Fibroblast of lung (primary cell): ENCODE measurements around the gene HIVEP1. TPM values are rescaled to one million over a fixed set of nuclear protein-coding genes. Genes with fewer than 3 reads are reported as not detected.

Source experiments
- DNase-seq, 2 donors: peaks; one replicate each; pipeline versions ENCODE4 v3.0.0 to v3.0.0-alpha.2; 2010; ENCODE audit warnings: low read depth in 2 of 2
- H2AFZ ChIP-seq: 2 replicates; pipeline ENCODE4 v1.5.1; 2012; ENCODE audit warnings: low read length, control low read depth, inconsistent platforms
- H3K27ac ChIP-seq: 2 replicates; pipeline ENCODE4 v1.5.1; 2011; ENCODE audit warnings: low read length, control low read depth; ENCODE audit not compliant: insufficient read depth
- H3K27me3 ChIP-seq: 2 replicates; pipeline ENCODE4 v1.5.1; 2011; ENCODE audit warnings: mild to moderate bottlenecking, low read length; ENCODE audit not compliant: control insufficient read depth, insufficient read depth
- H3K36me3 ChIP-seq: 2 replicates; pipeline ENCODE4 v1.5.1; 2011; ENCODE audit warnings: low read length; ENCODE audit not compliant: control insufficient read depth, insufficient read depth
- H3K4me1 ChIP-seq: 2 replicates; pipeline ENCODE4 v1.5.1; 2011; ENCODE audit warnings: low read length; ENCODE audit not compliant: control insufficient read depth, insufficient read depth; ENCODE audit errors: extremely low read depth
- H3K4me2 ChIP-seq: 2 replicates; pipeline ENCODE4 v1.5.1; 2011; ENCODE audit warnings: low read length, control low read depth; ENCODE audit not compliant: insufficient read depth; ENCODE audit errors: extremely low read depth
- H3K4me3 ChIP-seq, 4 experiments: fragments of 200-600 bp in 1 of 4; sonication (generic) in 1 of 4; replicated peaks in 1 of 4; 2 replicates each; pipeline ENCODE4 v1.5.1; 2011 to 2016; ENCODE audit warnings: low read length in 4 of 4, low read depth in 3 of 4, mild to moderate bottlenecking in 3 of 4, control low read depth in 2 of 4, inconsistent platforms in 1 of 4, mixed read lengths in 1 of 4; ENCODE audit not compliant: insufficient read depth in 1 of 4; ENCODE audit errors: control extremely low read depth in 1 of 4
- H3K79me2 ChIP-seq: 2 replicates; pipeline ENCODE4 v1.5.1; 2012; ENCODE audit warnings: mild to moderate bottlenecking, low read length, inconsistent platforms; ENCODE audit not compliant: control insufficient read depth, insufficient read depth
- H3K9ac ChIP-seq: 2 replicates; pipeline ENCODE4 v1.5.1; 2011; ENCODE audit warnings: mild to moderate bottlenecking, low read length, control low read depth; ENCODE audit not compliant: insufficient read depth
- H3K9me3 ChIP-seq: 2 replicates; pipeline ENCODE4 v1.5.1; 2012; ENCODE audit warnings: low read depth, low read length; ENCODE audit not compliant: control insufficient read depth, insufficient read depth
- H4K20me1 ChIP-seq: 2 replicates; pipeline ENCODE4 v1.5.1; 2011; ENCODE audit warnings: low read length; ENCODE audit not compliant: control insufficient read depth, insufficient read depth; ENCODE audit errors: extremely low read depth
- EZH2 ChIP-seq: IDR thresholded peaks from 2 replicates; pipeline ENCODE4 v1.5.1; 2012; ENCODE audit warnings: low read length, control low read depth, mild to moderate bottlenecking; ENCODE audit errors: missing control alignments
- polyA plus RNA-seq, 2 donors: library from polyadenylated mRNA; depleted of rRNA in 1 of 2; stranded (reverse) in 1 of 2; unstranded in 1 of 2; fragments of >200 nt; gene quantifications; 2 replicates each; pipeline ENCODE4 v1.2.1, GENCODE V29; 2011 to 2012; ENCODE audit warnings: missing spikeins in 1 of 2
- total RNA-seq: library from RNA; depleted of rRNA; stranded (reverse); fragments of >200 nt; gene quantifications from 2 replicates; pipeline ENCODE4 v1.2.1, GENCODE V29; 2014
- TF ChIP-seq, protein P1 (sequence below), 2 donors: IDR thresholded peaks in 1 of 2; conservative IDR thresholded peaks in 1 of 2; 1 replicate in 1 of 2; 2 replicates in 1 of 2; pipeline ENCODE4 v1.5.1; 2011 to 2012; ENCODE audit warnings: low read length in 2 of 2, control low read depth in 1 of 2, inconsistent platforms in 1 of 2, low read depth in 1 of 2, mild to moderate bottlenecking in 1 of 2

The HIVEP1 gene
- total and polyA plus RNA-seq, 2 donors (not counting 1 experiment from before 2014, with no cell fraction given): 9.9 to 14.6 TPM

- Histone ChIP-seq H3K4me3 (no peak overlapping the region), H3K79me2 (peaks cover 11% of the 10 kb centered on the region), H4K20me1 (no peaks in the 10 kb centered on the region), H3K4me1 (no peaks in the 10 kb centered on the region), H2AFZ (no peak overlapping the region), H3K9ac (no peak overlapping the region), H3K36me3 (no peaks in the 10 kb centered on the region), H3K4me2 (no peak overlapping the region), H3K27ac (no peak overlapping the region), H3K9me3 (no peaks in the 10 kb centered on the region), H3K27me3 (no peaks in the 10 kb centered on the region)
- DNase-seq: no peak
- no peak for TF ChIP-seq EZH2
- TF ChIP-seq, protein P1, sequence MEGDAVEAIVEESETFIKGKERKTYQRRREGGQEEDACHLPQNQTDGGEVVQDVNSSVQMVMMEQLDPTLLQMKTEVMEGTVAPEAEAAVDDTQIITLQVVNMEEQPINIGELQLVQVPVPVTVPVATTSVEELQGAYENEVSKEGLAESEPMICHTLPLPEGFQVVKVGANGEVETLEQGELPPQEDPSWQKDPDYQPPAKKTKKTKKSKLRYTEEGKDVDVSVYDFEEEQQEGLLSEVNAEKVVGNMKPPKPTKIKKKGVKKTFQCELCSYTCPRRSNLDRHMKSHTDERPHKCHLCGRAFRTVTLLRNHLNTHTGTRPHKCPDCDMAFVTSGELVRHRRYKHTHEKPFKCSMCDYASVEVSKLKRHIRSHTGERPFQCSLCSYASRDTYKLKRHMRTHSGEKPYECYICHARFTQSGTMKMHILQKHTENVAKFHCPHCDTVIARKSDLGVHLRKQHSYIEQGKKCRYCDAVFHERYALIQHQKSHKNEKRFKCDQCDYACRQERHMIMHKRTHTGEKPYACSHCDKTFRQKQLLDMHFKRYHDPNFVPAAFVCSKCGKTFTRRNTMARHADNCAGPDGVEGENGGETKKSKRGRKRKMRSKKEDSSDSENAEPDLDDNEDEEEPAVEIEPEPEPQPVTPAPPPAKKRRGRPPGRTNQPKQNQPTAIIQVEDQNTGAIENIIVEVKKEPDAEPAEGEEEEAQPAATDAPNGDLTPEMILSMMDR (conservative IDR thresholded peaks at IDR 0.05 in 1 of 2, IDR thresholded peaks at IDR 0.05 in 1 of 2; ENCODE audit: low read depth in 1 of 2, low read length in 2 of 2): peak in 1 of 2 donors; percentile 17
These were observed 27.7 kb downstream of the HIVEP1 start for GRCh38 chr6:12039540-12040459.

- Histone ChIP-seq H3K9ac (no peak overlapping the region), H3K79me2 (no peaks in the 10 kb centered on the region), H2AFZ (no peak overlapping the region), H3K27me3 (no peaks in the 10 kb centered on the region), H3K4me1 (peaks cover 2% of the 10 kb centered on the region), H3K36me3 (no peaks in the 10 kb centered on the region), H3K4me3 (no peak overlapping the region), H3K4me2 (no peak overlapping the region), H4K20me1 (no peaks in the 10 kb centered on the region), H3K9me3 (no peaks in the 10 kb centered on the region), H3K27ac (no peak overlapping the region)
- TF ChIP-seq EZH2: no peak
- TF ChIP-seq, protein P1 (conservative IDR thresholded peaks at IDR 0.05 in 1 of 2, IDR thresholded peaks at IDR 0.05 in 1 of 2; ENCODE audit: low read depth in 1 of 2, low read length in 2 of 2): no peak
- DNase-seq: no peak
These were observed 35.2 kb downstream of the HIVEP1 start for GRCh38 chr6:12047304-12047703.

GRCh38 chr6:12047792-12048432 is 35.8 kb downstream of the HIVEP1 start:
- Histone ChIP-seq H4K20me1 (no peaks in the 10 kb centered on the region), H3K27me3 (no peaks in the 10 kb centered on the region), H3K4me2 (no peak overlapping the region), H3K4me3 (no peak overlapping the region), H3K27ac (no peak overlapping the region), H2AFZ (no peak overlapping the region), H3K4me1 (peaks cover 2% of the 10 kb centered on the region), H3K79me2 (no peaks in the 10 kb centered on the region), H3K9ac (no peak overlapping the region), H3K9me3 (no peaks in the 10 kb centered on the region), H3K36me3 (no peaks in the 10 kb centered on the region)
- no peak for DNase-seq
- TF ChIP-seq, protein P1 (conservative IDR thresholded peaks at IDR 0.05 in 1 of 2, IDR thresholded peaks at IDR 0.05 in 1 of 2; ENCODE audit: low read depth in 1 of 2, low read length in 2 of 2): no peak
- no peak for TF ChIP-seq EZH2
